Measurements from ENCODE around the gene KLHL7.
"Not testable (repeated sequence)": the region's sequence is repeated elsewhere in the genome, so short reads cannot be mapped to it uniquely, and the experiment has no call there.

The KLHL7 gene

DNA sequence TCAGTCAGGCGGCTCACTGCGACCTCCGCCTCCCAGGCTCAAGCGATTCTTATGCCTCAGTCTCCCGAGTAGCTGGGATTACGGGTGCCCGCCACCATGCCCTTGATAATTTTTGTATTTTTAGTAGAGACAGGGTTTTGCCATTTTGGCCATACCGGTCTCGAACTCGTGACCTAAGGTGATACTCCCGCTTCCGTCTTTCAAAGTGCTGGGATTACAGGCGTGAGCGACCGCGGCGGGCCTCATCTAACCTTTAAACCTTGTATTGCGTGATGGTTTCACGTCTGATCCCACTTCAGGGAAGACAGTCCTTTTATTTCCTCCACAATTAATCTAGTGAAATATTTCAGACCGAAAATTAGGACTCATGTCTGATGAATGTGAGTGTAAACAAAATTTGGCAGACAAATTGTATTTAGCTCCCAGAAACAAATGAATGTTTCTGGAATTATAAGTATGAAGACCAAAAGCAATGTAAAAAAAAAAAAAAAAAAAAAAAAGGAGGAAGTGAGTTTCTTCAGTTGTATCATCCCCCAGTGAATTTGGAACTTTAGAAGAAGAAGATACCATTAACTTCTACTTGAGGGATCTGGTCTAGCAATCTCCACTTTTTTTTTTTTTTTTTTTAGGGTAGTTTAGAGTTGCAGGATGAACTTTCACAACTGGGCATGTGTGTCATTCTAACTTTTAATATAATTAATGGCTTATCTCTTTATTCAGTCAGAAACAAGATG lies 77.9 kb downstream of the KLHL7 start:
- DNase-seq (ENCODE audit: low spot score): no peak

DNA sequence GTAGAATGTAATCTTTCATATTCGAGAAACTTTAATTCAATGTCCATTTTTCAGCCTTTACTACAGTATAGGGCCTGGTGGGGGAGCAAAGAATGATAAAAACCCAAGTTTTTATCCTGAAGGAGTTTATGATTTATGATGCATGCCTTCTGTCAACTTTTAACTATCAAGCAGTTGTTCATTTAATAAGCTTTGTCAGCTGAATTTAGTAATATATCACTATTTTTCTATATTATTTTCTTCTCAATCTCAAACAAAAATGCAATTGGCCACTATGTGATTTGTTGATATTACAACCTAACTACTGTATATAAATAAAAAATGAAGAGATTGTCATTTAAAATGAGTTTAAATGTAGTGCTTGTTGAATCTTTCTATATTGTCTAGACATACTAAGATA lies 78.7 kb downstream of the KLHL7 start:
- no peak for DNase-seq (ENCODE audit: low spot score)

DNA sequence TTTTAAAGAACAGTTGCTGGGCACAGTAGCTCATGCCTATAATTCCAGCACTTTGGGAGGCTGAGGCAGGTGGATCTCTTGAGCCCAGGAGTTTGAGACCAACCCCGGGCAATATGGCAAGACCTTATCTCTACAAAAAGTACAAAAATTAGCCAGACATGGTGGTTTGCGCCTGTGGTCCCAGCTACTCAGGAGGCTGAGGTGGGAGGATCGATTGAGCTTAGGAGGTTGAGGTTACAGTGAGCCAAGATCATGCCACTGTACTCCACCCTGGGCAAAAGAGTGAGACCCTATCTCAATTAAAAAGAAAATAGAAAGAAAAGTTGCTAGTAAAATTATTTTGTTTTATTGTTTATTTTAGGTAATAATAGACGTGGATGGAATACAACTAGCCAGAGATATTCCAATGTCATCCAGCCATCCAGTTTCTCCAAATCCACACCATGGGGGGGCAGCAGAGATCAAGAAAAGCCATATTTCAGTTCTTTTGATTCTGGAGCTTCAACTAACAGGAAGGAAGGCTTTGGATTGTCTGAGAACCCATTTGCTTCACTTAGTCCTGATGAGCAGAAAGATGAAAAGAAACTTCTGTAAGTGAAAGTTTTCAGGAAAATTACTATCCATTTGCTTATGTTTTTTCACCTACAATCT lies 79.2 kb downstream of the KLHL7 start:
- DNase-seq (ENCODE audit: low spot score): peak; percentile 35

DNA sequence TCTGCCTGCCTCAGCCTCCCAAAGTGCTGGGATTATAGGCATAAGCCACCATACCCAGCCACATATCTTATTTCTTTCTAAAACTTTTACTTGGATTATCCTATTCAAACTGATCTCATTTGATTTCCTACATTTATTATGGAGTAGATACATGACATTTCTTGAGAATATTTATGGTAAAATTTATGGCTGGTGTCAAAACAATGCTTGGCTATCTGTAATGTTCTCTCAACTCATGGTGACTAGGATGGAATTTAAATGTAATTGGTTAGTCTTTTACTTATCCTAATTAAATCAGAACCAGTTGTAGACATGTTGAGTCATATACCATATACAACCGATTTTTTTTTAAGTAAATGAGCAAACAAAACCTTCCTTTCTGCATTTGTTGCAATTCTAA lies 80.4 kb downstream of the KLHL7 start:
- no peak for DNase-seq (ENCODE audit: low spot score)

DNA sequence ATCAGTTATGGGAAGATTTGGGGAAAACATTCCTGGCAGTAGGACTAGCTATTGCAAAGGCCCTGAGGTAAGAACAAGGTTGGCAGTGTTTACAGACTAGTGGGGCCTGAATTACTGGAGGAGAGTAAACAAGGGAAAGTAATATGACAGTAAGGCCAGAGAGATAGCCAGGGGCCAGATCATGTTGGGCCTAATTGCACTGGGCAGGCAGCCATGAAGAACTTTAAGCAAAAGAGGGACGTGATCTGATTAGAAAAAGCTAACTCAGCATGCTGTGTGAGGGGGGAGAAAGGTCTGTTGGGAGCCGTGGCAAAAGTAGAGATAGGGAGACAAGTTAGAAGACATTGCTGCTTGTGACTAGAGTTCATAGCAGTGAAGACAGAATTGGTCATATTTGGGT lies 85.4 kb downstream of the KLHL7 start:
- DNase-seq (ENCODE audit: low spot score): peak; percentile 37

DNA sequence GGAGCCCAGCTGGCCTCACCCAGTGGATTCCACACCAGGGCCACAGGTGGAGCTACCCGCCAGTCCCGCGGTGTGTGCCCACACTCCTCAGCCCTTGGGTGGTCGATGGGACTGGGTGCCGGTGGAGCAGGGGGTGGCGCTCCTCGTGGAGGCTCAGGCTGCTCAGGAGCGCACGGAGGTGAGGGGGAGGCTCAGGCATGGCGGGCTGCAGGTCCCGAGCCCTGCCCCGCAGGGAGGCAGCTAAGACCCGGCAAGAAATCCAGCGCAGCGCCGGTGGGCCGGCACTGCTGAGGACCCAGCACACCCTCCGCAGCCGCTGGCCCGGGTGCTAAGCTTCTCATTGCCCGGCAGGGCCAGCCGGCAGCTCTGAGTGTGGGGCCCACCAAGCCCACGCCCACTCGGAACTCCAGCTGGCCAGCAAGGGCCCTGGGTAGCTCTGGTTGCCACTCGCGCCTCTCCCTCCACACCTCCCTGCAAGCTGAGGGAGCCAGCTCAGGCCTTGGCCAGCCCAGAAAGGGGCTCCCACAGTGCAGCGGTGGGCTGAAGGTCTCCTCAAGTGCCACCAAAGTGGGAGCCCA lies 88.2 kb downstream of the KLHL7 start:
- DNase-seq (ENCODE audit: low spot score): not testable (repeated sequence)

DNA sequence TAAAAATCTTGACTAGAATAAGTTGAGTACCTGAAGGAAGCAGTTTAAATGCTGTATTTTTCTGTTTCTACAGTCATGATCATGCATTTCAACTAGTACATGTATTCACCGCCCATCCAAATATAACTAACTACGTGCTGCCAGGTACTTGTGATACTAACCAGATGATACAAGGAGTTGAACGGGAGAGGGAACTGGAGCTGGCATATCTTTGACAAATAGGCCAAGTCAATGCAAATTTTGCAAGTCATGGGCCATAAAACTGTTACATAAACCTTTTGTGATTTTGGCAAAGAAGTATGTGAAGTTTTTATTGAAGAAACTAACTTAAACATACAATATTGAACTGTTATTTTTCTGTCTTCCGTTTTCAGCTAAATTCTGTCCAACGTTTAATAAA lies 90.7 kb downstream of the KLHL7 start:
- DNase-seq (ENCODE audit: low spot score): no peak

DNA sequence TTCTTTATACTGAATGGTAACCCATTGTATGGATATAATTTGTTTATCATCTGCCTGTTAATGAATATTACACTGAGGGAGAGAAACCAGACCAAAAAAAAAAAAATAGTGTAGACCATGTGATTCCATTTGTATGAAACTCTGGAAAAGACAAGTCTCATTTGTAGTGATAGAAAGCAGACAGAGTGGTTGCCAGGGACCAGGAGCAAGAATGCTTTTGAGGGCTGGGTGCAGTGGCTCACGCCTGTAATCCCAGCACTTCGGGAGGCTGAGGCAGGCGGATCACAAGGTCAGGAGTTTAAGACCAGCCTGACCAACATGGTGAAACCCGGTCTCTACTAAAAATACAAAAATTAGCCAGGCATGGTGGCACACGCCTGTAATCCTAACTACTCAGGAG lies 92.2 kb downstream of the KLHL7 start:
- not testable (repeated sequence) for DNase-seq (ENCODE audit: low spot score)

DNA sequence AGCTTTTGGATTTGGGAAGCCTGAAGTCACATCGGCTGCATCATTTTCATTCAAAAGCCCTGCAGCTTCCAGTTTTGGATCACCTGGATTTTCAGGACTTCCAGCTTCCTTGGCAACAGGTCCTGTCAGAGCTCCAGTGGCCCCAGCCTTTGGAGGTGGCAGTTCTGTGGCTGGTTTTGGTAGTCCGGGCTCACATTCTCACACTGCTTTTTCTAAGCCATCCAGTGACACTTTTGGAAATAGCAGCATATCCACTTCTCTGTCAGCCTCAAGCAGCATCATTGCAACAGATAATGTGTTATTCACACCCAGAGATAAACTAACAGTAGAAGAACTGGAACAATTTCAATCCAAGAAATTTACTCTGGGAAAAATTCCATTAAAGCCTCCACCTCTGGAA lies 94.7 kb downstream of the KLHL7 start:
- DNase-seq (ENCODE audit: low spot score): no peak

DNA sequence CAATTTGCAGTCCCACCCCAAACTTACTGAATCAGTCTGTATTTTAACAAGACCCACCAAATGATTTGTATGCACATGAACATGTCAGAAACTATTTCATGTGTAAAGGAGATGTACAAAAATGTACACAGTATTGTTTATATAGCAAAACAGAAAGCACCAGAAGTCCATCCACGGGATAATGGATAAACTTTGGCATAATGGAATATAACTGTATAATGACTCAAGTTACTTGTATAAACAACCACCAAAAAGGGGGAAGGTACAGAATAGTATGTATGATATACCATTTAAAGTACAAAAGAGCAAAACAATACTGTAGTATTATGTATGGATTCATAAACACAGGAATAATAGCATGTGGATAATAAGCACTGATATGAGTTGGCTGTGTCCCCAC lies 98.7 kb downstream of the KLHL7 start:
- no peak for DNase-seq (ENCODE audit: low spot score)

DNA sequence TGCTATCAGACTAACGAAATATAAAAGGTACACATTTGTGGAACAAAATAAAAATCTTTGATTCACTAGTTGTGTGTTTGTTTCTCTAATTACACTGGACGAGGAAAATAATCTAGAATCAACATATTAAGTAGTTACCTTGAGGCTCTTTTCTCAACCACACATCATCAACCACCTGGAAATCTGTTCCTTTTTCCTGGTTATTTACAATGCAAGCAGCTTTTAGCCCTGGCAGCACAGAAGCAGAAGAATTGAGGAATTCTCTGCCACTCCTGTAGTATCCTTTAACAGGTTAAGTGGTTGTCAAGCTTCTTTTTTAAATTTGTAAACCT lies 100.0 kb downstream of the KLHL7 start:
- no peak for DNase-seq (ENCODE audit: low spot score)

DNA sequence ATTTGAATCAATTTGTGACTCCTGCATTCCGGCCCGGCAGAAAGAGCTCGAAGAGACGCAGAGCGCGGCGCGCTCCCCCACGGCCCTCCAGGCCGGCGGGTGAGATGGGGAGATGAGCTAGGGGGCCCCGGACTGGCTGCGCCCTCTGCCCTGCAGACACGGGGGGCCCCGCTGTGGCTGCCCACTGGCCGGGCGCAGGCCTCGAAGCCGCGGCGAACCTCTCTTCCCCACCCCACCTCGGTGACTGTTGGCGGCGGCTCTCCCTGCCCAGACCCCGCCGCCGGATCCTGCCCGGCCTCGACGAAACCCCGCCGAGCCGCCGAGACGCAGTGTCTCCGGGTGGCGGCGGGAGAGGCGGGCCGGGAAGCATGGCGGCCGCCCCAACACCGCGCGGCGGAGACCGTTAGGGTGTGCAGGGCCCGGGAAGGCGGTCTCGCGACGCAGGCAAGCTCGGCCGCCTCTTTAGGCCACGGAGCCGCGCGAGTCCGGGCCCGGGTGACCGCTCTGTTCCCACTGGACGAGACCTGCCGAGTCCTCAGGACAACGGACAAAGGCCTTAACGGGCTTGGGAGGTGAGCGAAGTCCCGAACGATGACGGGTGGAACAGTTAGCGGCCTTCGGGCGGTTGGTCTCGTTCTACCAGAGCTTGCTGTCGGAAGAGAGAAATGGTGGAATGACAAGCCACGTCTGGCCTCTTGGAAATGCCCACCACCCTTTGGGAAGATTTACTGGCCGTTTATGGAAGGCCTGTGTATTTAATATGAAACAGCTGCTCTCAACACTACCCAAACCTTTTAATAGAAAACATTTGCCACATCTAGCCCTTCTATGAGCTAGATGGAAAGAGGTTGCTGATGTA lies 100.6 kb downstream of the KLHL7 start:
- no peak for DNase-seq (ENCODE audit: low spot score)

DNA sequence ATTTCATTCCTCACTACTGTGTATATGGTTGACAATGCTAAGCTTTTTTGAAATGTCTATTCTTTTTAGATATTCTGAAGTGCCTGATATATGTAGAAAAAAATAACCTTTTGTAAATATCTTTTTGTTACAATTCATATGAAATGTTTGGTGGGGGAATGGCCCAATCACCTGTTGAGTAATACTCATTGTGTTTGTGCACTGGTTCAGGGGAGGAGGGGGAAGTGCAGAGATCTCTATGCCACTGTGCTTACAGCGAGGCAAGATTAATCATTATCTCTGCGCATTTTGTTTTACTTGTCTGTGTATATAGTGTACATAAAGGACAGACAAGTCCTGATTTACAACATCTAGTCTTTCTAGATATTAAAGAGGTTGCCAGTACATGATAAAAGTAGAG lies 101.4 kb downstream of the KLHL7 start:
- peak; percentile 66 for DNase-seq (ENCODE audit: low spot score)

DNA sequence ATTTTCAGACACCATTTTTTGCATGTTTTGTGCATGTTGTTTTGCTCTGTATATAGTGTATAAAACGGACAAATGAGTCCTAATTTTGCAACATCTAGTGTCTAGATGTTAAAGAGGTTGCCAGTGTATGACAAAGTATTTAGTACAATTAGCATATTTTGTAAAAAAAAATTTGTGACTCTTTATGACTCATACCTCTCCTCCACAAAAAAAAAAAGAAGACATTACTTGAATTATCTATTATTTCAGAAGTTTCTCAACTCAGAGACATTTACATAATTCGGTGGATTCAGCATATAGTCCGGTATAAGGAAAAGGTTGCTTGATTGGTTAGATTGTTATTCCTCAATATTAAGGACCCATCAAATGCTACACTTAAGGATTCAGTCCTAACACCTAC lies 102.3 kb downstream of the KLHL7 start:
- DNase-seq (ENCODE audit: low spot score): no peak

DNA sequence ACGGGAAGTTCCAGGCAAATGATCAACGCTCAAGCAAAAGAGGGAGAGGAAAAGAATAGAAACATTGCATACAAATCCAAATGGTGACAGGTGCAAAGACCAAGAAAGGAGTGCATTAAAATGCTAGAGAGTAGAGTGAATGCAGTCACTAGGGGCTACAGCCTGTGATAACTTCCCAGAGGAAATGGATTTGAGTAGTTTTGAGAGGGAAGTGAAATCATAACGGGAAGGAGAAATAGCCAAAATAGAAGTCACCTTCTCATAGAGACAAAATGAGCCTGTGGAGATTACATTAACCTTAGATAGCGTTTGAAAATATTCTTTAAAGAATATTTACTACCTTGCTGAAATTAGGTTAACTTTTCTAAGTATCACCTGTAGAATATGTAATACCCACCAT lies 102.7 kb downstream of the KLHL7 start:
- no peak for DNase-seq (ENCODE audit: low spot score)

DNA sequence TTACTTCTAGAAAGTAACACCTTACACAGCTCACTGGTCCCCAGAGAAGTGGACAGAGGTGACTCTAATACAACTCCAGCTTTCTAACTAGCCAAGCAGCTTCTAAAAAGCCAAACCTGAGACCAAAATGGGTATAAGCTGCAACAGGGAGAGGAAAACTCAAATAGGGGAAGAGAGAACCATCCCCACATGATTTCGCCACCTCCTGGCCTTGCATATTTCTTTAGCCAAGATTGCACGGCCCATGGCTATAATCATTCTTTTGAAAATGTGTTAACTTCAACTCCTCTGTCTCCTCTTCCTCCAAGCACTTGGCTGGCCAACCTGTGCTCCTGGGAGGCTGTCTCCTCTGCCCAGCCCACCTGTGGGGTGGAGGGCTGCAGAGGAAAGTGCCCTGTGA lies 104.9 kb downstream of the KLHL7 start:
- DNase-seq (ENCODE audit: low spot score): no peak

DNA sequence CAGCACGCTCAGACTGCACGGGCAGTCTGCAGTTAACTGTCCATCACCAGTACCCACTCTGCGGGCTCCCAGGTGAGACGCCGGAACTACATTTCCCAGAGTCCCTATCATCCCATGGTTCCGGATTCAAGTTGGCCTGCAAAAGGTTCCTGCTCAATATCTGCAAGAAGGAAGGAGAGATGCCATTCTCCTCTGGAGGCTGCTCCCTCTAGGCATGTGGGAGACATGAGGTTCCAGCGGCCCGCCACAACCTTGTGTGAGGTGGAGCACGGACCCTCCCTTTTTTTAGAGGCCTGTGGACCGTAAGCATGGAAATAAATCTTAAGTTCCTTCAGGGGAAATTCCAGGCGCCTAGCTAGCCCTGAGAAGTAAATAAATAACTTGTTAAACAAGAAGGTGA lies 106.0 kb downstream of the KLHL7 start:
- DNase-seq (ENCODE audit: low spot score): no peak

DNA sequence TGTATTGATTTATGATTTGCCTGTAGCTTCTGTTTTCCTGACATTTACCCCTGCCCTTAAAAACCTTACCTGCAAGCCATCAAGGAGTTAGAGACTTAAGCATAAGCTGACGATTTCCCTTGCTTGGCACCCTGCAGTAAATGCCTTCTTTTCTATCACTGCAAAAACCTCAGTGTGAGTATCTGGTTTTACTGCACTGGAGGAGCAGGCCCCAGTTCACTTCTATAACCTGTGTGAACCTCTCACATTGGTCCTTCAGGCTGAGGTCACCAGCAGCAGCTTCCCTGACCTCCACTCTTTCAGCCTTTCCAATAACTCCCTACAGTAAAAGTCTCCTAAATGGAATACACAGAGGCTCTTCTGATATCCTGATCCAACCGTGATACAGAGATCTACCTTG lies 106.8 kb downstream of the KLHL7 start:
- DNase-seq (ENCODE audit: low spot score): no peak

DNA sequence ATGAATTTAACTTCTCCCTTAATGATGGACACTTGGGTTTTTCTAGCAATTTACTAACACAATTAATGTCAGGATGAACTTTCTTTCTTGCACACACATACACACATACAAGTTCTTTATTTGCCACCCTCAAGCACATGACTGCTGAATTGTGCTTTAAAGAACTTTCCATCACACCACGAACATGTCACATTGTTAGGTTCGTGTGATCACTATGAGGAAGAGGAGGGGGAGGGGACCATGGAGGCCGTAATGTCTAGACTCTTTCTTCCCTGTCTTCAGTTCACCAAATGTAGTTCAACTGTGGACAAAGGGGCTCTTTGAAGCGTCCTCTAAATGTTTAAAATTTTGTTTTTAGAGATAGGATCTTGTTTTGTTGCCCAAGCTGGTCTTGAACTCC lies 107.3 kb downstream of the KLHL7 start:
- no peak for DNase-seq (ENCODE audit: low spot score)

DNA sequence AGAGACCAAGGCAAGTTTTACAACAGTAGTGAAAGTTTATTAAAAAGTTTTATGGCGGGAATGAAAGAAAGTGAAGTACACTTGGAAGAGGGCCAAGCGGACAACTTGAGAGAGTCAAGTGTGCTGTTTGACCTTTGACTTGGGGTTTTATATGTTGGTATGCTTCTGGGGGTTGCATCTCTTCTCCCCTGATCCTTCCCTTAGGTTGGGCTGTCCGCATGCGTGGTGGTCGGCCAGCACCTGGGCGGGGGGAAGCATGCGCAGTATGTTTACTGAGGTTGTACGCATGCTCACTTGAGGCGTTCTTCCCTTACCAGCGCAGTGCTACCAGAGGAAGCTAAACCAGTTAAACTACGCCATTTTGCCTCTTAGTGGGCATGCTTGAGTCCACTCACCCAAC lies 108.2 kb downstream of the KLHL7 start:
- no peak for DNase-seq (ENCODE audit: low spot score)

DNA sequence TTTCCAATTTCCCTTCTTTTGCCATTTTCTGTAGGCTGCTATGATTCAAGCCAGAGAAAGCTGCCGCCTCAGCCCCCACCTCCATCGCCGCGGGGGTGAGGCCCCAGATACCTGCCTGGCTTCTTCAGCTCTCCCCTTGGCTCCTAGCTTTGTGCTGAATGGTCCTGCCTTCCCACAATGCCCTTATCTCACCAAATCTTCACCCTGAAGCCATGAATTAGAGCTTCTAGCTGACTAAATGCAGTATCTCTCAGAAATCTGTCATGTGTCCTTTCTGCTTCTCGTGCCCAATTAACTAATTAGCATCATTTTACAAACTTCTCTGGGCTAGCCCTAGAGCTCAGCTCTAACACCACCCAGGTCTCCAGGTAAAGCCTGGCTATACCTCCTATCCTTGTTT lies 108.8 kb downstream of the KLHL7 start:
- no peak for DNase-seq (ENCODE audit: low spot score)

DNA sequence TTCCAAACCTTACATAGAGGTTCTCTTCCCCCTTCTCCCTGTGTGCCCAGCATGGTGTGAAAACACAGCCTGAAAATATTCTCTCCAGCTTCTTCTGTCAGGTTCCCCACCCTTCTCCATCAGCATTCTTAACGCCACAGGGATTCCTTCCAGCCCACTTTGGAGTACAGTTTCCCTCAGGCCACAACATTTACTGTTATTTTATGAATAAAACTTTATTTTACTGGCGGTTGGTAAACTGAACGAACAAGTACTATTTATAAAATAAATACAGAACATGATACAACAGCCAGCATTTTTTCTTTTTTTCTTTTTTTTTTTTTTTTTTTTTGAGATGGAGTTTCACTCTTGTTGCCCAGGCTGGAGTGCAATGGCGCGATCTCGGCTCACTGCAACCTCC lies 109.4 kb downstream of the KLHL7 start:
- no peak for DNase-seq (ENCODE audit: low spot score)

DNA sequence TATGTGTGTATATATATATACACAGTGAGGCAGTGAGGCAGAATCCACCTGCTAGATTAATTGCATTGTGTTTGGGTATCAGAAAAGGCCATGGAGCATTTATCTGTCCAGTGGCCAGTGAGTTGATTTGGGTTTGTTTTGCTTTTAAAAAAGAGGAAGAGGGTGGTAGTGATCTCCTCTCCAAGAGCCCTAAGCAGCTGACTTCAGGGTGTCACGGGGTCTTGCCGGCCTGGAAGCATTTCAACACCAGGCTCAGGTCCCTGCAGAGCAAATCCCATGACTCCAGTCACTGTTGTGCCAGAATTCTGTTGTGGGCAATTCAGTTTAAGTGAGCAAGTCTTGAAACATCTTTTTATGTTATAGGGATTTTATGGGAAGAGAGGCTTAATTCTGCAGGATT lies 110.4 kb downstream of the KLHL7 start:
- DNase-seq (ENCODE audit: low spot score): no peak
